Choroid plexus epithelial cell (primary cell): ENCODE measurements around the gene ARHGAP24.

Source experiments
- DNase-seq: peaks from one replicate; pipeline ENCODE4 v3.0.0-alpha.2; 2010; ENCODE audit warnings: low read depth
- H3K4me3 ChIP-seq: 2 replicates; pipeline ENCODE4 v1.5.1; 2011; ENCODE audit warnings: low read depth, mild to moderate bottlenecking, control low read depth, low read length, moderate library complexity
- CTCF ChIP-seq: conservative IDR thresholded peaks from 2 replicates; pipeline ENCODE4 v1.5.1; 2011; ENCODE audit warnings: low read depth, mild to moderate bottlenecking, control low read depth, inconsistent platforms, low read length, moderate library complexity

The ARHGAP24 gene

GRCh38 chr4:85474818-85475630, at the start of gene ARHGAP24:
TSS of gene ARHGAP24 (plus strand) at chr4:85475150.
- peak; percentile 24 for TF ChIP-seq CTCF
- DNase-seq: peak; percentile 99
- H3K4me3 ChIP-seq: peak within 1 kb of the TSS; percentile 61

GRCh38 chr4:85426366-85426765, 48.6 kb upstream of the ARHGAP24 start:
- TF ChIP-seq CTCF: no peak
- no peak for DNase-seq
- no peak overlapping the region for H3K4me3 ChIP-seq

- no peak for DNase-seq
- no peak overlapping the region for H3K4me3 ChIP-seq
- TF ChIP-seq CTCF: no peak
Observed at GRCh38 chr4:85427123-85427522, 47.8 kb upstream of the ARHGAP24 start.

GRCh38 chr4:85430226-85430625, 44.7 kb upstream of the ARHGAP24 start:
- H3K4me3 ChIP-seq: no peak overlapping the region
- no peak for DNase-seq
- TF ChIP-seq CTCF: no peak

GRCh38 chr4:85430697-85431096, 44.3 kb upstream of the ARHGAP24 start:
- TF ChIP-seq CTCF: no peak
- no peak overlapping the region for H3K4me3 ChIP-seq
- DNase-seq: no peak

GRCh38 chr4:85431156-85431555, 43.8 kb upstream of the ARHGAP24 start:
- H3K4me3 ChIP-seq: no peak overlapping the region
- no peak for TF ChIP-seq CTCF
- no peak for DNase-seq
